NT2/D1 (cell line): ENCODE data around the gene SLC25A41.
"Not testable (repeated sequence)": the region's sequence is repeated elsewhere in the genome, so short reads cannot be mapped to it uniquely, and the experiment has no call there.

ENCODE experiments used
- DNase-seq: peaks from one replicate; pipeline ENCODE4 v3.0.0-alpha.2; 2011; ENCODE audit warnings: low read depth, low spot score
- H3K27me3 ChIP-seq: 2 replicates; pipeline ENCODE4 v1.6.0; 2011; ENCODE audit warnings: mild to moderate bottlenecking; ENCODE audit not compliant: insufficient read length, insufficient read depth
- H3K36me3 ChIP-seq: 2 replicates; pipeline ENCODE4 v1.6.1; 2011; ENCODE audit warnings: mild to moderate bottlenecking, low read length, mixed read lengths; ENCODE audit not compliant: insufficient read depth, insufficient read length
- H3K4me1 ChIP-seq: 2 replicates; pipeline ENCODE4 v1.5.1; 2011; ENCODE audit not compliant: insufficient read depth, insufficient read length
- H3K4me3 ChIP-seq: 2 replicates; pipeline ENCODE4 v1.5.1; 2011; ENCODE audit warnings: low read depth; ENCODE audit not compliant: insufficient read length
- H3K9ac ChIP-seq: 2 replicates; pipeline ENCODE4 v1.6.0; 2011; ENCODE audit warnings: low read depth; ENCODE audit not compliant: insufficient read length
- H3K9me3 ChIP-seq: 2 replicates; pipeline ENCODE4 v1.5.1; 2011; ENCODE audit warnings: mild to moderate bottlenecking, low read length; ENCODE audit not compliant: insufficient read depth
- SUZ12 ChIP-seq: IDR thresholded peaks from 2 replicates; pipeline ENCODE4 v1.6.1; 2011; ENCODE audit not compliant: insufficient read length, insufficient read depth; ENCODE audit errors: extremely low read depth
- YY1 ChIP-seq: IDR thresholded peaks from 2 replicates; pipeline ENCODE4 v1.6.1; 2011; ENCODE audit not compliant: insufficient read length, insufficient read depth
- ZNF274 ChIP-seq: IDR thresholded peaks from 2 replicates; pipeline ENCODE4 v1.6.1; 2011; ENCODE audit warnings: mild to moderate bottlenecking, low read depth, low read length

SLC25A41 gene

DNA sequence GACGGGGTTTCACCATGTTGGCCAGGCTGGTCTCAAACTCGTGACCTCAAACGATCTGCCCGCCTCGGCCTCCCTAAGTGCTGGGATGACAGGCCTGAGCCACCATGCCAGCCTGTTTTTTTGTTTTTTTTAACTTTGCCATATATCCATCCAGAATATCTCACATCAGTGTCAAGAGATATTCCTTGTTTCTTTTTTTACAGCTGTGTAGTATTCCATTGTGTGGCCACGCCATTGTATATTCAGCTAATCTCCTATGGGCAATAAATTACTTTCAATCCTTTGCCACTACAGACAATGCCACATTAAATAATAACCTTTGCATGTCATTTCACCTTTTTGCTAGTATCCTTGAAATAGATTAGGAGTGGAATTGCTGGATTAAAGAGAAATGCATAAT is 24.2 kb downstream of the SLC25A41 start:
- no peak for TF ChIP-seq ZNF274
- peaks cover 25% of the 10 kb centered on the region for H3K36me3 ChIP-seq
- no peak overlapping the region for H3K9ac ChIP-seq
- DNase-seq = no peak
- no peaks in the 10 kb centered on the region for H3K27me3 ChIP-seq
- no peaks in the 10 kb centered on the region for H3K9me3 ChIP-seq
- H3K4me1 ChIP-seq = peaks cover 8% of the 10 kb centered on the region
- H3K4me3 ChIP-seq = no peak overlapping the region

DNA sequence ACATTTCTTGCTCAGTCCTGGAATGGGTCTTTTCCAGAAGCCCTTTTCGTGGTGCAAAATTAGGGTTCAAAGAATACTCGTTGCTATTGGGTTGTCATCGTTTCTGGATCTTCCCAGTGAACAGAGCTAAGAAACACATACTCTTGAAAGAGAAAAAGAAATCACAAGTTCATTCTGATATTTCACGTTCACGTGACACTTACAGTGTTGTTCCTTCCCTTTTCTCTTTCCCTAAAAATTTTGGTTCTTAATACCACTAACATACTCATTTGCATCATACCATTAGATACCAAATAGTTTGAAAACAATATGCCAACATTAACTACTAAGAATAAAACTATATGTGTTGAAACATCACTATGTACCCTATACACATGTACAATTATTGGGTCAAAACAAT is 27.2 kb downstream of the SLC25A41 start:
- H3K27me3 ChIP-seq = no peaks in the 10 kb centered on the region
- peaks cover 4% of the 10 kb centered on the region for H3K4me1 ChIP-seq
- H3K9me3 ChIP-seq = no peaks in the 10 kb centered on the region
- H3K9ac ChIP-seq = no peak overlapping the region
- no peaks in the 10 kb centered on the region for H3K36me3 ChIP-seq
- H3K4me3 ChIP-seq = no peak overlapping the region
- no peak for DNase-seq
- TF ChIP-seq ZNF274 (no peak), SUZ12 (no peak), YY1 (no peak)

DNA sequence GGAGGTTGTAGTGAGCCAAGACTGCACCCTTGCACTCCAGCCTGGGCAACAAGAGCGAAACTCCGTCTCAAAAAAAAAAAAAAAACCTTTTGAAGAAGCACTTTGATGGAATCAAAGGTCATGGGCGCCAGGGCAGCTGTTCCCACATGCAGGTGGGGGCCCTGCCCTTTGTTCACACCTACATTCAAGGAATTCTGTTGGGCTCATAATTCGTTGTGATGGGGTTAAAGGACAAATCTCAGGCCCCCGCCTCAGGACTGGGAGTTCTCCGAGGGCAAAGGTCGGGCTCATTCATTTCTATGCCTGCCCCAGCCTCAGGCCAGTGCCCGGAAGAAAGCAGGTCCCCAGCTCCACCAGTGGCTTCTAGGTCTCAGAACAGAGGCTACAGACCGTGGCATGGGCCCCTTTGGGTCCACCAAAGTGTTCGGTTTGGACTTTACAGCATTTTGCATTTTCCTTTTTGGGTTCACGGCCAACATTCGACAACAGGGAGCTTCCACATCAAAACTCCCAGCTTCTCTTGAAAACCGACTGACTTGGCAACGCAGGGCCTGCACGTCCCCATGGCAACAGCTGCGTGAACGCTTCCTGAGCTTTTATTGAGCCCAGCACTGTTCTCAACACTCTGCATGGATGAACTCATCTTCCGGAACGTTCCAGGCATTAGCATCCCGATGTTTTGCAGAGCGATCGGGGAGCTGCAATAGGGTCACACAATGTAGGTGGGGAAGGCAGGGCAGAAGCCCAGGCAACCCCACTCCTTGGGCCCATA is 30.5 kb downstream of the SLC25A41 start:
- no peak overlapping the region for H3K9ac ChIP-seq
- no peak for DNase-seq
- TF ChIP-seq YY1 (no peak), ZNF274 (no peak), SUZ12 (no peak)

GRCh38 chr19:6402058-6402457 is 31.5 kb downstream of the SLC25A41 start:
- H3K4me3 ChIP-seq = no peak overlapping the region
- DNase-seq = no peak
- H3K36me3 ChIP-seq = no peaks in the 10 kb centered on the region
- H3K27me3 ChIP-seq = no peaks in the 10 kb centered on the region
- no peaks in the 10 kb centered on the region for H3K9me3 ChIP-seq
- H3K9ac ChIP-seq = no peak overlapping the region
- TF ChIP-seq ZNF274 = no peak
- TF ChIP-seq SUZ12 = no peak
- no peak for TF ChIP-seq YY1
- peaks cover 4% of the 10 kb centered on the region for H3K4me1 ChIP-seq

More for the DNA sequence above, 30.5 kb downstream of the SLC25A41 start:
- H3K27me3 ChIP-seq = no peaks in the 10 kb centered on the region
- H3K4me1 ChIP-seq = peaks cover 4% of the 10 kb centered on the region
- no peak overlapping the region for H3K4me3 ChIP-seq
- no peaks in the 10 kb centered on the region for H3K36me3 ChIP-seq
- H3K9me3 ChIP-seq = no peaks in the 10 kb centered on the region

- not testable (repeated sequence) for DNase-seq, H3K27me3 ChIP-seq, H3K4me1 ChIP-seq, H3K36me3 ChIP-seq, H3K9ac ChIP-seq, H3K9me3 ChIP-seq, H3K4me3 ChIP-seq
Measured at GRCh38 chr19:6400062-6400944, 33.3 kb downstream of the SLC25A41 start.

- DNase-seq = no peak
- H3K9ac ChIP-seq = no peak overlapping the region
- H3K4me3 ChIP-seq = no peak overlapping the region
- TF ChIP-seq SUZ12 (no peak), YY1 (no peak), ZNF274 (no peak)
- H3K36me3 ChIP-seq = peaks cover 11% of the 10 kb centered on the region
- no peaks in the 10 kb centered on the region for H3K9me3 ChIP-seq
- H3K27me3 ChIP-seq = no peaks in the 10 kb centered on the region
- peaks cover 5% of the 10 kb centered on the region for H3K4me1 ChIP-seq
Measured at GRCh38 chr19:6396305-6396704, 37.3 kb downstream of the SLC25A41 start.

- Histone ChIP-seq H3K4me1 (peaks cover 5% of the 10 kb centered on the region), H3K9ac (peak overlapping the region; percentile 64), H3K9me3 (no peaks in the 10 kb centered on the region), H3K27me3 (no peaks in the 10 kb centered on the region), H3K36me3 (peaks cover 21% of the 10 kb centered on the region), H3K4me3 (no peak overlapping the region)
- DNase-seq = no peak
- TF ChIP-seq YY1 (no peak), SUZ12 (no peak), ZNF274 (no peak)
Measured at GRCh38 chr19:6394831-6395230, 38.7 kb downstream of the SLC25A41 start.
